GM18511 (cell line): ENCODE measurements around the gene CRIP1.

Source experiments
- ATAC-seq: cut with Tn5 transposase; IDR thresholded peaks from one replicate; pipeline ENCODE4 v1.9.1; 2021; ENCODE audit warnings: mild to moderate bottlenecking, moderate library complexity; ENCODE audit not compliant: unreplicated experiment

The CRIP1 gene

DNA sequence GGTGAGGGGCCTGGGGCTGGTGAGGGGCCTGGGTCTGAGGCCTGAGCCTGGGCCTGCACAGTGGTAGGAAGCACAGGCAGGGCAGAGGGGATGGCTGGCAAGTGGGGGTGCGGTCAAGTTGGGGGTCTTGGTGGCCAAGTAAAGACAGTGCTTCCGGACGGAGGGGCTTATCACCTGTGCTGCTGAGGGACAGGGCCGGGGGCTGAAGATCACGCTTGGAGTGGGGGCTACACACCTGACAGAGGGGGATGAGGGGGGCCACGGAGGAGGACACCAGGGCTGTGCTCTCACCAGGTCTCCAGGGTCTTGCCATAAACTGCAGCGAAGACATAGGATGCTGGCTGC lies 16.6 kb downstream of the CRIP1 start:
- ATAC-seq, result no peak

DNA sequence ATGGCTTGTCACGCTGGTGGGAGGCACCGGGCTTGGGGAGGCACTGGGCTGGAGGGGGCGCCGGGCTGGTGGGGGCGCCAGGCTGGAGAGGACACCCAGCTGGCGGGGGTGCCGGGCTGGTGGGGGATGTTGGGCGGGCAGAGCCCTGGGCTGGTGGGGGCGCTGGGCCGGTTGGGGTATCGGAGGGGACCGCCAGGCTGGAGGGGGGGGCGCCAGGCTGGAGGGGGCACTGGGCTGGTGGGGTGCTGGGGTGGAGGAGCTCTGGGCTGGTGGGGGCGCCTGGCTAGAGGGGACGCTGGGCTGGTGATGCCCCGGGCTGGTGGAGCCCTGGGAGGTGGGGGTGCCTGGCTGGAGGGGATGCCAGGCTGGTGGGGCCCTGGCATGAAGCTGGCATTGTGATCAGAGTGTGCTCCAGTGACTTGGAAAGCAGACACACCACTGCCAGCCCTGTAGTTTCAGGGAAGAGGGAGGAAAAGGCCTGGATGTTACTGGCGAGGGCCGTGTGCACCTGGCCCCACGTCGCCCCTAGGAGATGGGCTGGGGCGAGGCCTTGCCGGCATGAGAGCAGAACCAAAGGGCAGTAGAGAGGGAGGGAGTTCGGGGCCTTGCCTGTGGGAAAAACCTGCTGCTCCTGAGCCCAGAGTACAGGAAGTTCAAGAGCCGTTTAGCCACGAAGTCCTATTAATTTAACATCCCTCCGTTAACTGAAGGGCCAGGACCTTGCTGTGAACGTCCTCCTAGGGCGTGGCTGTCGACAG lies 17.4 kb downstream of the CRIP1 start:
- ATAC-seq, result no peak

- no peak for ATAC-seq
Measured at GRCh38 chr14:105505101-105505500, 18.4 kb downstream of the CRIP1 start.

DNA sequence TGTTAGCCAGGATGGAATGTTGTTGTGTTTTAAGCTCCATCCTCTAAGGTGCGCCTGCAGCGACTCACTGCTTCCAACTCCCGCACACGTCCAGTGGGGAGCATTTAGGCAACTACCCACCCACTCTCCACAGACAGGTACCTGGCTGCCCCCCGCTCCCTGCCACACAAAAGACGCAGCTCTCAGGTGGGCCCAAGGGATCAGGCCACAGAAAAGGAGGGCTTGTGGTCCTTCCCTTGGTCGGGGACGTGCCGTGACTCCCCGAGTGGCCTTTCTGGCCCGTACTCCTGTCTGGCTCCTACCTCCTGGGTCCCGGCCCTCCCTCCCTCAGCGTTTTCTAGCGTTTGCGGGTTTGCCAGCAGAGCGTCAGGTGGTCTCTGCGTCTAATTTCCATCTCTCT lies 20.6 kb downstream of the CRIP1 start:
- no peak for ATAC-seq

- no peak for ATAC-seq
Measured at GRCh38 chr14:105508069-105508468, 21.4 kb downstream of the CRIP1 start.

GRCh38 chr14:105508601-105509000 lies 21.9 kb downstream of the CRIP1 start:
- ATAC-seq, result no peak

DNA sequence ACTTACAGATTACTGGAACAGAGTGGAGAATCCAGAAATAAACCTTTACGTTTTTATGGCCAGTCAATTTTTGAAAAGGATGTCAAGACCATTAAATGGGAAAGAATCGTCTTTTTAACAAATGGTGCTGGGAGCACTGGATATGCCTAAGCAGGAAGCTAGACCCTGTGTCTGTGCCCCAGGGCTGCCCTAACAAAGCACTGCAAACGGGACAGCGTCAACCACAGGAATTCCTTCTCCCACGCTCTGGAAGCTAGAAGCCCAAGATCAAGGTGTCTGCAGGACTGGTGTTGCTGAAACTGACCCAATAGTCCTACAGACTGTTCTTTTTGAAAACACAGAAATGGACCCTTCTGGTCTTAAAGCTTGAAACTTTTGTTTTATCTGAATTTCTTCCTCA lies 30.4 kb downstream of the CRIP1 start:
- no peak for ATAC-seq

GRCh38 chr14:105519946-105520698 lies 33.4 kb downstream of the CRIP1 start:
- ATAC-seq, result no peak

GRCh38 chr14:105525326-105525725 lies 38.6 kb downstream of the CRIP1 start:
- no peak for ATAC-seq

GRCh38 chr14:105525861-105526775 lies 39.4 kb downstream of the CRIP1 start, which contains the start of gene TMEM121:
TMEM121 (plus strand) TSS chr14:105526583; CDS start chr14:105528835, 2,252 bp downstream.
- ATAC-seq, result no peak

DNA sequence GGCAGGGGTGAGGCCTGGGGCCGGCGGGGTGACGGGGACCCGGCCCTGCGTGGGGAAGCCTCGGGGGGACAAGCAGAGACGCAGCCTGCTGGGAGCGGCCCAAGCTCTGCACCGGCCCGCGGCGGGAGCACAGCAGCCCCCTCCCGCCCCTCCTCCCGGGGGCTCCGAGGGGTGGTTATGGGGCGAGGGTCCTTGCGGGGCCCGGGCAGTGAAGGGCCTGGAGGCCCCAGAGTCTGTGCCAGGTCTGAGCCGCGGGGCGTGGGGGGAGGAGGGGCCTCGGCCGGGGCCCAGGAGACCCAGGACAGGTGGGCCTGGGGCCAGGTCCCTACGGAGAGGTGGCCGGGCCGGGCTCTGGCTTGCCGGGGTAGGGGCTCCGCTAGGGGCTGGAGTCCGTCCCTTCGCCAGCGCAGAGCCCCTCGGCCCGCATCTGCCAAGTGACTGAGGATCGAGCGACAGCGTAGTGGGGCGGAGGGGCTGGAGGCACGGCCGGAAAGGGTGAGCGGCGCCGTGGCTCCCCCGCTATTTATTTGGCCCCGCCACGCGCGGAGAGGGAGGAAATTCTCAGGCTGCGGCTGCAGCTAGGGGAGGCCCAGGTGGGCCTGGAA lies 40.2 kb downstream of the CRIP1 start:
- ATAC-seq, result no peak

- ATAC-seq, result no peak
Measured at GRCh38 chr14:105527381-105527825, 40.7 kb downstream of the CRIP1 start.

- ATAC-seq, result no peak
Measured at GRCh38 chr14:105527826-105528585, 41.3 kb downstream of the CRIP1 start.

- no peak for ATAC-seq
Measured at GRCh38 chr14:105528586-105529318, 42.1 kb downstream of the CRIP1 start.

- no peak for ATAC-seq
Measured at GRCh38 chr14:105529319-105529568, 42.6 kb downstream of the CRIP1 start.

DNA sequence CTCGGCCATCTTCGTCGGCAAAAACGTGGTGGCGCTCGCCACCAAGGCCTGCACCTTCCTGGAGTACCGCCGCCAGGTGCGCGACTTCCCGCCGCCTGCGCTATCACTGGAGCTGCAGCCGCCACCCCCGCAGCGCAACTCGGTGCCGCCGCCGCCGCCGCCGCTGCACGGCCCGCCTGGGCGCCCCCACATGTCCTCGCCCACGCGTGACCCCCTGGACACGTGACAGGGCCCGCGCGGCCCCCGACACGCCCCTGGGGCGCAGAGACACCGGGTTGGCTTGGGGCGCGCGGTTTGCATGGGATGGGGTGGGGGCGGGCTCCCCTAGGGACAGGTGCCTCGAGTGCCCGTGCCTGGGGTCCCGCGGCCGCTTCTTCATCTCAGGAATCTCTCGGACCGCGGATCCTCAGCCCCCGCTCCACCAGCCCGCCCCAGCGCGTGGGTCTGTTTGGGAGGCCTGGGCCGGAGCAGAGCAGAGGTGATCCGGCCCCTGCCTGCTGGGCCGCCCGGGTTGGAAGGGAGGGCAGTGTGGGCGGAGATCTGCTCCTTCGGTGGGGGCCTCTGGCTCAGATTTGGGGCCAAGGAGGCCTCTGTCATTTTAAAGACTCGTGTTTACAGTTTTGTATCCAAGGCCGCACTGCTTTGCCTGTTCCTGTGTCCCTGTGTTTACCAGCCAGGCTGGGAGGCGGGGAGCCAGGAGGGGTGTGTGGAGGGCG lies 43.0 kb downstream of the CRIP1 start:
- ATAC-seq, result no peak

DNA sequence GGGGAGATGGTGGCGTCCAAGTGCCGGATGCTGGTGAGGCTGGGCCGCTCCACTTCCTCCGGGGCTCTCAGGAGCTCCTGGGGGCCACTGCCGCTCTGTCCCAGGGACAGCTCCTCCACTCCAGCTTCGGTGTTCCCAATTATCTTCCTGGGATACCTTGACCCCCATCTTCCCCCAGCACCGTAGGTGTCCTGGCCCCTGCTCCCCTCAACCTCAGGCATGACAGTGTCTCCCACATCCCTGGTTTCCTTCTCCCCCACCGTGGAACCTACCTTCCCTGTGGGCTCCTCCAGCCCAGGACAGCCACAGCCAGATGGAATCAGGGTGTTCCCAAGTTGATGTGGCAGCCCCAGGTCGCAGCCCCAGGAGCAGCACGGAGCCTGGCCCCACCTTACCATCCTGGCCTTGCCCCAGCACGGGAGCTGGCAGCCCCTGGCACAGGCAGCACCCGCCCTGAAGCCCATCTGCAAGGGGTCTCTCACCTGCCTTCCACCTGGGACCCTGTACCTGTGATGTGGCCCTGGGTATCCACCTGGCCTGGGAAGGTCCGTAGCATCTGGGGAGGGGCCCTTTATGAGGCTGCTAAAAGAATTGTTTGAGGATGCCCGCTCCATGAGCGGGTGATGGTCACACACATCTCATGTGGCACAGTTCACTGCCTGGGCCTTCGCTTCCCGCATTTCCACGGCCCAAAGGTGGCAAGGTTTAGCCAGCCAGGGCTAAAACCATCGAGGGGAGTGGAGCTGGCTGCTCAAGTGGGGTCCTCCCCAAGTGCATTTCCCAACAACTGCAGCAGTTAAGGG lies 43.8 kb downstream of the CRIP1 start:
- ATAC-seq, result no peak
